Left ventricle myocardium inferior (tissue), 1 donor: Measurements from ENCODE around the gene HSPA4. TPM values are rescaled to one million over a fixed set of nuclear protein-coding genes. Genes with fewer than 3 reads are reported as not detected.
"Not testable (repeated sequence)": the region's sequence is repeated elsewhere in the genome, so short reads cannot be mapped to it uniquely, and the experiment has no call there.

Source experiments
- DNase-seq: peaks from one replicate; pipeline ENCODE4 v3.0.0-alpha.2; 2020
- H3K27ac ChIP-seq: fragments of 200-600 bp; replicated peaks from 2 replicates; pipeline ENCODE4 v1.8.0; 2021
- H3K27me3 ChIP-seq: fragments of 200-600 bp; 2 replicates; pipeline ENCODE4 v1.8.0; 2021; ENCODE audit warnings: low read depth
- H3K36me3 ChIP-seq: fragments of 200-600 bp; 2 replicates; pipeline ENCODE4 v1.8.0; 2021
- H3K4me1 ChIP-seq: fragments of 200-600 bp; 2 replicates; pipeline ENCODE4 v1.8.0; 2021
- H3K4me3 ChIP-seq: fragments of 200-600 bp; 2 replicates; pipeline ENCODE4 v1.8.0; 2021; ENCODE audit warnings: mild to moderate bottlenecking, moderate library complexity
- H3K9me3 ChIP-seq: fragments of 200-600 bp; replicated peaks from 2 replicates; pipeline ENCODE4 v1.8.0; 2021
- CTCF ChIP-seq: fragments of 200-600 bp; IDR thresholded peaks from 2 replicates; pipeline ENCODE4 v1.8.0; 2021; ENCODE audit warnings: antibody characterized with exemption, mild to moderate bottlenecking, borderline replicate concordance
- intact Hi-C: fragments of 100-400 bp; cut with micrococcal nuclease; formaldehyde crosslinking; loops from one replicate; pipeline ENCODE4 v1.11.0; 2022
- long read RNA-seq: library from polyadenylated mRNA; unstranded; transcript quantifications from one replicate; pipeline ENCODE4 v2.0.0, GENCODE V29; 2021
- total RNA-seq: library from RNA; stranded (reverse); fragmentation: NEBNext Ultra II Directional; extraction: Animal tissue kit (Norgen Biotek cat#: 25700); gene quantifications from one replicate; pipeline ENCODE4 v1.2.1, GENCODE V29; 2021
- donor health status: DM: no; HTN: yes; CAD: no; lungs with severe emphysema.

Gene HSPA4
- total RNA-seq = 80.2 TPM
- long read RNA-seq, full-length matches to known transcripts = 97 of 105 reads
- long read RNA-seq, partial matches to known transcripts = 0 of 105 reads
- long read RNA-seq, other reads (novel, unspliced or antisense) = 8 of 105 reads

DNA sequence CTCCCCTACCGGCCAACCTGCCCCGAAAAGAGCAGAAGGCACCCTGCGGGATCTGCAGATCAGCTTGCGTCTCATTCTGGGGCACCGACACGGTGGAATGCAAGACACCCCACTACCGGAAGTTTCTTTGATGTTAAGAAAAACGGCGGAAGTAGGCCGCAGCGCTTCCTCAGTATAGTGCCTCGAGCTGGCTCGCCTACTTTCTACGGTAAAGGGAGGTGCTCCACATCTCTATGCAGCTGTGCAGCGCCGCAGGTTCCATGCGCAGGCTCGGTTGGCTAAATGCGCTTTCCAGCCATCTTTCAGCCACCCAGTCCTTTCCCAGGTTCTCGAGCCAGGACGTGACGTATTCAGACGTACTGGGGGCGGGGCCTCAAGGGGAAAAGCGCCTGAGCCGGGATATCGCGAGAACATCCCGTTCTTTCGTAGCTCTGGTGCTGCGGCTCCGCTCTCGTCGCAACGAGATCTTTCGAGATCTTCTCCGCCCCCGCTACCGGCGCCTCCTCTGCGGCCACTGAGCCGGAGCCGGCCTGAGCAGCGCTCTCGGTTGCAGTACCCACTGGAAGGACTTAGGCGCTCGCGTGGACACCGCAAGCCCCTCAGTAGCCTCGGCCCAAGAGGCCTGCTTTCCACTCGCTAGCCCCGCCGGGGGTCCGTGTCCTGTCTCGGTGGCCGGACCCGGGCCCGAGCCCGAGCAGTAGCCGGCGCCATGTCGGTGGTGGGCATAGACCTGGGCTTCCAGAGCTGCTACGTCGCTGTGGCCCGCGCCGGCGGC is at the start of gene HSPA4:
HSPA4 (plus strand) TSS at position 472 of the 775 bp plus-strand sequence; CDS start at position 710, 238 bp downstream.
- Histone ChIP-seq H3K27ac (peak within 1 kb of the TSS; percentile 96), H3K27me3 (no peaks in the 10 kb centered on the region), H3K9me3 (no peaks in the 10 kb centered on the region), H3K4me3 (peak within 1 kb of the TSS; percentile 98), H3K36me3 (no peaks in the 10 kb centered on the region), H3K4me1 (peaks cover 60% of the 10 kb centered on the region)
- DNase-seq = peak; percentile 97
- TF ChIP-seq CTCF = no peak
- intact Hi-C loops = no loop called here

GRCh38 chr5:133006653-133007052 is 45.2 kb upstream of the HSPA4 start:
- DNase-seq = no peak
- Histone ChIP-seq H3K36me3 (peaks cover 60% of the 10 kb centered on the region), H3K4me1 (no peaks in the 10 kb centered on the region), H3K27me3 (no peaks in the 10 kb centered on the region), H3K4me3 (no peak overlapping the region), H3K27ac (no peak overlapping the region), H3K9me3 (no peaks in the 10 kb centered on the region)
- no peak for TF ChIP-seq CTCF
- intact Hi-C loops = no loop called here

GRCh38 chr5:133008455-133008854 is 43.4 kb upstream of the HSPA4 start:
- H3K4me1 ChIP-seq, H3K27ac ChIP-seq, H3K27me3 ChIP-seq, intact Hi-C loops, H3K9me3 ChIP-seq, DNase-seq, H3K4me3 ChIP-seq: not testable (repeated sequence)
- peaks cover 48% of the 10 kb centered on the region for H3K36me3 ChIP-seq

GRCh38 chr5:133015466-133015865 is 36.3 kb upstream of the HSPA4 start:
- no peak overlapping the region for H3K27ac ChIP-seq
- H3K36me3 ChIP-seq = peaks cover 50% of the 10 kb centered on the region
- H3K4me3 ChIP-seq = no peak overlapping the region
- H3K4me1 ChIP-seq = no peaks in the 10 kb centered on the region
- no peaks in the 10 kb centered on the region for H3K27me3 ChIP-seq
- DNase-seq = no peak
- no peaks in the 10 kb centered on the region for H3K9me3 ChIP-seq
- intact Hi-C loops = no loop called here
- TF ChIP-seq CTCF = no peak

GRCh38 chr5:133017964-133018363 is 33.8 kb upstream of the HSPA4 start:
- Histone ChIP-seq H3K9me3 (no peaks in the 10 kb centered on the region), H3K27me3 (no peaks in the 10 kb centered on the region), H3K4me1 (no peaks in the 10 kb centered on the region), H3K27ac (no peak overlapping the region), H3K36me3 (peaks cover 45% of the 10 kb centered on the region), H3K4me3 (no peak overlapping the region)
- DNase-seq = no peak
- TF ChIP-seq CTCF = no peak
- intact Hi-C loops = no loop called here

- H3K9me3 ChIP-seq, DNase-seq, H3K27ac ChIP-seq, intact Hi-C loops, H3K4me3 ChIP-seq, H3K4me1 ChIP-seq, H3K27me3 ChIP-seq: not testable (repeated sequence)
- peaks cover 45% of the 10 kb centered on the region for H3K36me3 ChIP-seq
Observed at GRCh38 chr5:133019471-133019870, 32.3 kb upstream of the HSPA4 start.
